GM12878 (cell line): ENCODE data around the gene IPMK. TPM values are rescaled to one million over a fixed set of nuclear protein-coding genes. Genes with fewer than 3 reads are reported as not detected.
A peak's percentile ranks its signal among the peaks of the same experiment; 100 is the strongest.

ENCODE experiments used
- BACH1 ChIP-seq: fragments of 450-650 bp; IDR thresholded peaks from 2 replicates; pipeline ENCODE4 v1.6.1; 2017; ENCODE audit warnings: mild to moderate bottlenecking, borderline replicate concordance
- BCLAF1 ChIP-seq: fragments of 450-650 bp; IDR thresholded peaks from 2 replicates; pipeline ENCODE4 v1.6.1; 2017; ENCODE audit warnings: antibody characterized with exemption, mild to moderate bottlenecking, moderate library complexity
- CBX5 ChIP-seq: sonication (generic); IDR thresholded peaks from 2 replicates; pipeline ENCODE4 v1.6.1; 2016; ENCODE audit warnings: low read depth, moderate library complexity, mild to moderate bottlenecking, inconsistent platforms
- GABPA ChIP-seq: IDR thresholded peaks from 2 replicates; pipeline ENCODE4 v1.6.1; 2014; ENCODE audit warnings: antibody characterized with exemption, low read depth, mild to moderate bottlenecking, inconsistent platforms
- JUND ChIP-seq: IDR thresholded peaks from 2 replicates; pipeline ENCODE4 v1.6.1; 2012; ENCODE audit warnings: low read depth, mild to moderate bottlenecking, low read length, improper control_type of control experiment, moderate library complexity
- KLF5 ChIP-seq: fragments of 450-650 bp; IDR thresholded peaks from 2 replicates; pipeline ENCODE4 v1.6.1; 2014; ENCODE audit warnings: mild to moderate bottlenecking; ENCODE audit not compliant: partially characterized antibody
- MYB ChIP-seq: fragments of 150-350 bp; IDR thresholded peaks from 2 replicates; pipeline ENCODE4 v1.6.1; 2014; ENCODE audit warnings: mild to moderate bottlenecking, low read depth, low read length, borderline replicate concordance
- PBX3 ChIP-seq: IDR thresholded peaks from 2 replicates; pipeline ENCODE4 v1.6.1; 2011; ENCODE audit warnings: mild to moderate bottlenecking, low read depth, low read length, moderate library complexity; ENCODE audit not compliant: insufficient replicate concordance
- RUNX3 ChIP-seq: IDR thresholded peaks from 2 replicates; pipeline ENCODE4 v1.6.1; 2012; ENCODE audit warnings: low read length, inconsistent platforms
- SMAD1 ChIP-seq: fragments of 450-650 bp; IDR thresholded peaks from 2 replicates; pipeline ENCODE4 v1.6.1; 2018; ENCODE audit warnings: mild to moderate bottlenecking, low read depth; ENCODE audit not compliant: partially characterized antibody
- TAF1 ChIP-seq: IDR thresholded peaks from 2 replicates; pipeline ENCODE4 v1.6.1; 2011; ENCODE audit warnings: mild to moderate bottlenecking, low read depth, low read length, borderline replicate concordance
- TCF3 ChIP-seq: IDR thresholded peaks from 2 replicates; pipeline ENCODE4 v1.6.1; 2012; ENCODE audit warnings: low read depth, mild to moderate bottlenecking, low read length, borderline replicate concordance; ENCODE audit not compliant: insufficient read depth
- YBX1 ChIP-seq: fragments of 450-650 bp; IDR thresholded peaks from 2 replicates; pipeline ENCODE4 v1.6.1; 2016; ENCODE audit warnings: antibody characterized with exemption
- polyA plus RNA-seq, 11 experiments: library from polyadenylated mRNA; depleted of rRNA in 4 of 11; unstranded in 6 of 11; stranded (reverse) in 5 of 11; fragments of >200 nt; fragmentation: Nextera tagmentation in 4 of 11; fragmentation: Illumina TruSeq in 1 of 11; extraction: Ambion mirVana in 4 of 11; extraction: Trizol in 1 of 11; gene quantifications; 1 replicate in 1 of 11; 2 replicates in 10 of 11; pipeline versions ENCODE4 v1.2.1 to v1.2.3, GENCODE V29; 2011 to 2016; ENCODE audit warnings: inconsistent platforms in 2 of 11, missing spikeins in 2 of 11, low read depth in 1 of 11
- total RNA-seq, 4 experiments: library from RNA; depleted of rRNA in 3 of 4; stranded (reverse); fragments of >200 nt in 3 of 4; fragmentation: Illumina TruSeq in 1 of 4; extraction: Trizol in 1 of 4; gene quantifications; 2 replicates each; pipeline versions ENCODE4 v1.2.1 to v1.2.3, GENCODE V29; 2013 to 2021
- TF ChIP-seq, protein P1 (sequence below): IDR thresholded peaks from 2 replicates; pipeline ENCODE4 v1.6.1; 2012; ENCODE audit warnings: low read length, inconsistent platforms
- TF ChIP-seq, protein P2 (sequence below): fragments of 450-650 bp; IDR thresholded peaks from 2 replicates; pipeline ENCODE4 v1.6.1; 2016; ENCODE audit warnings: mild to moderate bottlenecking, moderate library complexity, borderline replicate concordance
- TF ChIP-seq, protein P3 (sequence below): fragments of 450-650 bp; IDR thresholded peaks from 2 replicates; pipeline ENCODE4 v1.6.1; 2017; ENCODE audit warnings: borderline replicate concordance
- TF ChIP-seq, protein P4 (sequence below): IDR thresholded peaks from 2 replicates; pipeline ENCODE4 v1.6.1; 2011; ENCODE audit warnings: borderline replicate concordance, low read depth, mild to moderate bottlenecking, moderate library complexity, mixed read lengths, low read length; ENCODE audit not compliant: insufficient read depth; ENCODE audit errors: extremely low read length

IPMK gene
- total and polyA plus RNA-seq, 10 of the 15 experiments (the other 5 are each of a cell fraction or from before 2014, with no cell fraction given), result 0.84 to 7.5 (median 3.6) TPM

GRCh38 chr10:58267713-58268453, at the start of gene IPMK (continued):
- TF ChIP-seq GABPA (no peak), RUNX3 (no peak), CBX5 (no peak), KLF5 (no peak), BACH1 (peak; percentile 57; the same call in 1 of the 2 replicates), PBX3 (no peak), TAF1 (peak; percentile 47; the same call in 1 of the 2 replicates), TCF3 (no peak), SMAD1 (no peak), JUND (no peak), BCLAF1 (no peak), YBX1 (no peak), MYB (no peak)
- TF ChIP-seq, protein P1, sequence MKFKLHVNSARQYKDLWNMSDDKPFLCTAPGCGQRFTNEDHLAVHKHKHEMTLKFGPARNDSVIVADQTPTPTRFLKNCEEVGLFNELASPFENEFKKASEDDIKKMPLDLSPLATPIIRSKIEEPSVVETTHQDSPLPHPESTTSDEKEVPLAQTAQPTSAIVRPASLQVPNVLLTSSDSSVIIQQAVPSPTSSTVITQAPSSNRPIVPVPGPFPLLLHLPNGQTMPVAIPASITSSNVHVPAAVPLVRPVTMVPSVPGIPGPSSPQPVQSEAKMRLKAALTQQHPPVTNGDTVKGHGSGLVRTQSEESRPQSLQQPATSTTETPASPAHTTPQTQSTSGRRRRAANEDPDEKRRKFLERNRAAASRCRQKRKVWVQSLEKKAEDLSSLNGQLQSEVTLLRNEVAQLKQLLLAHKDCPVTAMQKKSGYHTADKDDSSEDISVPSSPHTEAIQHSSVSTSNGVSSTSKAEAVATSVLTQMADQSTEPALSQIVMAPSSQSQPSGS, result no peak
- TF ChIP-seq, protein P2, sequence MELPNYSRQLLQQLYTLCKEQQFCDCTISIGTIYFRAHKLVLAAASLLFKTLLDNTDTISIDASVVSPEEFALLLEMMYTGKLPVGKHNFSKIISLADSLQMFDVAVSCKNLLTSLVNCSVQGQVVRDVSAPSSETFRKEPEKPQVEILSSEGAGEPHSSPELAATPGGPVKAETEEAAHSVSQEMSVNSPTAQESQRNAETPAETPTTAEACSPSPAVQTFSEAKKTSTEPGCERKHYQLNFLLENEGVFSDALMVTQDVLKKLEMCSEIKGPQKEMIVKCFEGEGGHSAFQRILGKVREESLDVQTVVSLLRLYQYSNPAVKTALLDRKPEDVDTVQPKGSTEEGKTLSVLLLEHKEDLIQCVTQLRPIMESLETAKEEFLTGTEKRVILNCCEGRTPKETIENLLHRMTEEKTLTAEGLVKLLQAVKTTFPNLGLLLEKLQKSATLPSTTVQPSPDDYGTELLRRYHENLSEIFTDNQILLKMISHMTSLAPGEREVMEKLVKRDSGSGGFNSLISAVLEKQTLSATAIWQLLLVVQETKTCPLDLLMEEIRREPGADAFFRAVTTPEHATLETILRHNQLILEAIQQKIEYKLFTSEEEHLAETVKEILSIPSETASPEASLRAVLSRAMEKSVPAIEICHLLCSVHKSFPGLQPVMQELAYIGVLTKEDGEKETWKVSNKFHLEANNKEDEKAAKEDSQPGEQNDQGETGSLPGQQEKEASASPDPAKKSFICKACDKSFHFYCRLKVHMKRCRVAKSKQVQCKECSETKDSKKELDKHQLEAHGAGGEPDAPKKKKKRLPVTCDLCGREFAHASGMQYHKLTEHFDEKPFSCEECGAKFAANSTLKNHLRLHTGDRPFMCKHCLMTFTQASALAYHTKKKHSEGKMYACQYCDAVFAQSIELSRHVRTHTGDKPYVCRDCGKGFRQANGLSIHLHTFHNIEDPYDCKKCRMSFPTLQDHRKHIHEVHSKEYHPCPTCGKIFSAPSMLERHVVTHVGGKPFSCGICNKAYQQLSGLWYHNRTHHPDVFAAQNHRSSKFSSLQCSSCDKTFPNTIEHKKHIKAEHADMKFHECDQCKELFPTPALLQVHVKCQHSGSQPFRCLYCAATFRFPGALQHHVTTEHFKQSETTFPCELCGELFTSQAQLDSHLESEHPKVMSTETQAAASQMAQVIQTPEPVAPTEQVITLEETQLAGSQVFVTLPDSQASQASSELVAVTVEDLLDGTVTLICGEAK, result no peak
- TF ChIP-seq, protein P3, sequence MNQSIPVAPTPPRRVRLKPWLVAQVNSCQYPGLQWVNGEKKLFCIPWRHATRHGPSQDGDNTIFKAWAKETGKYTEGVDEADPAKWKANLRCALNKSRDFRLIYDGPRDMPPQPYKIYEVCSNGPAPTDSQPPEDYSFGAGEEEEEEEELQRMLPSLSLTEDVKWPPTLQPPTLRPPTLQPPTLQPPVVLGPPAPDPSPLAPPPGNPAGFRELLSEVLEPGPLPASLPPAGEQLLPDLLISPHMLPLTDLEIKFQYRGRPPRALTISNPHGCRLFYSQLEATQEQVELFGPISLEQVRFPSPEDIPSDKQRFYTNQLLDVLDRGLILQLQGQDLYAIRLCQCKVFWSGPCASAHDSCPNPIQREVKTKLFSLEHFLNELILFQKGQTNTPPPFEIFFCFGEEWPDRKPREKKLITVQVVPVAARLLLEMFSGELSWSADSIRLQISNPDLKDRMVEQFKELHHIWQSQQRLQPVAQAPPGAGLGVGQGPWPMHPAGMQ, result no peak
- TF ChIP-seq, protein P4, sequence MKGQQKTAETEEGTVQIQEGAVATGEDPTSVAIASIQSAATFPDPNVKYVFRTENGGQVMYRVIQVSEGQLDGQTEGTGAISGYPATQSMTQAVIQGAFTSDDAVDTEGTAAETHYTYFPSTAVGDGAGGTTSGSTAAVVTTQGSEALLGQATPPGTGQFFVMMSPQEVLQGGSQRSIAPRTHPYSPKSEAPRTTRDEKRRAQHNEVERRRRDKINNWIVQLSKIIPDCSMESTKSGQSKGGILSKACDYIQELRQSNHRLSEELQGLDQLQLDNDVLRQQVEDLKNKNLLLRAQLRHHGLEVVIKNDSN, result no peak
